ENCODE measurements around the gene CKS2. TPM values are rescaled to one million over a fixed set of nuclear protein-coding genes. Genes with fewer than 3 reads are reported as not detected.
"Not testable (repeated sequence)": the region's sequence is repeated elsewhere in the genome, so short reads cannot be mapped to it uniquely, and the experiment has no call there.

The CKS2 gene
- total RNA-seq, 2 experiments from 2014 or later = 229 to 232 TPM

GRCh38 chr9:89291741-89292140, 19.3 kb upstream of the CKS2 start:
- Mint-ChIP-seq H3K4me3 (no peak overlapping the region), H3K27ac (no peak overlapping the region), H3K4me1 (ENCODE audit: low read depth) (no peaks in the 10 kb centered on the region), H3K27me3 (no peaks in the 10 kb centered on the region), H3K9me3 (peaks cover 8% of the 10 kb centered on the region), H3K36me3 (peaks cover 2% of the 10 kb centered on the region)
- no peak for DNase-seq
- intact Hi-C loops (cut with micrococcal nuclease) = no loop called here
- POLR2A ChIA-PET = no interaction called here
- CTCF ChIA-PET = no interaction called here

DNA sequence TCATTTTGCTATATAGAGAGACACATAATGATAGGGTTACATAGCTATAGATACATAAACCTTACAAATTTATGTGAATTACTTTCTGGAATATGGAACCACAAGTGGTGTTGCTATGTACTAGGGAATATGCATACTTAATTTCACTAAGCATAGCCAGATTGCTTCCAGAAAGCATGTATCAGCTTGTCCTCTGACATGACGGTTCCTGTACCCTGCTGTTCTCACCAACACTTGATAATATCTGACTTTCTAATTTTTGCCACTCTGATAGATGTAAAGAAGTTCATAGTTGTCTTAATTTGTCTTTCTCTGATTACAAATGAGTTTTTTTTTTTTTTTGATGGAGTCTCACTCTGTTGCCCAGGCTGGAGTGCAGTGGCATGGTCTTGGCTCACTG, 18.0 kb upstream of the CKS2 start:
- H3K4me3 Mint-ChIP-seq = no peak overlapping the region

DNA sequence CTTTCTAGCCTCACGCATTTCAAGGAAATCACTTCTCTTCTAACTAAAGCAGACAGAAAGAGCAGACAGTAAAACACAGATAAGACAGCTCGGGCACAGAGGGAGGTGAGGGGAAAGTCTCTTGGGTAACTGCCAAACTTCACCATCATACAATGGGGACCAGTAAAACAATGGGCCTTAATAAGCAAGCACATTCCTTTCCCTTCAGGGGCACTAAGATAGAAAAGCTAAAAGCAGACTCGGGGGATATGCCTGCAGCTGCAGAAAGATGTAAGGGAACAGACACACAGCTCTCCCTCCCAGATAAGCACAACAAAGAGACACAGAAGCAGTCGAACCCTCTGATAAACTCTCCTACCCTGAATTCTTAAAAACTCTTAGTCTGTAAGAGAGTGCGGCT, 15.6 kb upstream of the CKS2 start:
- Mint-ChIP-seq H3K9me3 (peaks cover 8% of the 10 kb centered on the region), H3K27ac (no peak overlapping the region), H3K36me3 (peaks cover 2% of the 10 kb centered on the region), H3K4me1 (ENCODE audit: low read depth) (no peaks in the 10 kb centered on the region), H3K4me3 (no peak overlapping the region), H3K27me3 (no peaks in the 10 kb centered on the region)
- CTCF ChIA-PET = no interaction called here
- DNase-seq = no peak
- intact Hi-C loops (cut with micrococcal nuclease) = no loop called here
- POLR2A ChIA-PET = no interaction called here

More for the DNA sequence above, 18.0 kb upstream of the CKS2 start:
- H3K36me3 Mint-ChIP-seq = peaks cover 2% of the 10 kb centered on the region
- H3K9me3 Mint-ChIP-seq = peaks cover 8% of the 10 kb centered on the region
- no peak for DNase-seq
- intact Hi-C loops (cut with micrococcal nuclease) = no loop called here
- H3K4me1 Mint-ChIP-seq (ENCODE audit: low read depth) = no peaks in the 10 kb centered on the region
- H3K27ac Mint-ChIP-seq = no peak overlapping the region
- ChIA-PET POLR2A (no interaction called here), CTCF (no interaction called here)
- no peaks in the 10 kb centered on the region for H3K27me3 Mint-ChIP-seq

- CTCF ChIA-PET; intact Hi-C loops (cut with micrococcal nuclease); POLR2A ChIA-PET; H3K9me3 Mint-ChIP-seq; H3K4me3 Mint-ChIP-seq; H3K27ac Mint-ChIP-seq; H3K36me3 Mint-ChIP-seq; H3K4me1 Mint-ChIP-seq (ENCODE audit: low read depth); DNase-seq; H3K27me3 Mint-ChIP-seq: not testable (repeated sequence)
Measured at GRCh38 chr9:89301996-89302395, 9.0 kb upstream of the CKS2 start.

- POLR2A ChIA-PET = no interaction called here
- intact Hi-C loops (cut with micrococcal nuclease) = no loop called here
Measured at GRCh38 chr9:89304020-89304833, 6.8 kb upstream of the CKS2 start.

DNA sequence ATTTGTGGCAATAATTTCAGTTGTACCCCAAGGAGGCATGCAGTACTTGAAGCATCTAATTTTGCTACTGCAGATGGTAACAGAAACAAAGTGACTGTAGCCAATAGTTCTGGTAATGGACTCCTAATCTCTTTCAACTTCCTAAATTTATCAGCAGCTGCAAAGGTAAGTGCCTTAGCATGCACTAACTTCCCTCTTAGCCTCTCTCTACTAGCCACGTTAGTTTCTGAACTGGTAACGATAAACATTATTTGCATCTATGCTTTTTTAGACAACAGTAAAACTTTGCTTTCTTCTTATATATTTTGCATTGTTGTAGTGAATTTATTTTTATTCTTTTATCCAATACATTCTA, 6.2 kb upstream of the CKS2 start:
- Mint-ChIP-seq H3K4me1 (ENCODE audit: low read depth) (peaks cover 8% of the 10 kb centered on the region), H3K9me3 (no peaks in the 10 kb centered on the region)

More at GRCh38 chr9:89304020-89304833, 6.8 kb upstream of the CKS2 start:
- CTCF ChIA-PET = no interaction called here
- Mint-ChIP-seq H3K4me3 (no peak overlapping the region), H3K4me1 (ENCODE audit: low read depth) (peaks cover 7% of the 10 kb centered on the region), H3K27me3 (no peaks in the 10 kb centered on the region), H3K9me3 (no peaks in the 10 kb centered on the region), H3K27ac (no peak overlapping the region), H3K36me3 (peaks cover 9% of the 10 kb centered on the region)
- DNase-seq = no peak

DNA sequence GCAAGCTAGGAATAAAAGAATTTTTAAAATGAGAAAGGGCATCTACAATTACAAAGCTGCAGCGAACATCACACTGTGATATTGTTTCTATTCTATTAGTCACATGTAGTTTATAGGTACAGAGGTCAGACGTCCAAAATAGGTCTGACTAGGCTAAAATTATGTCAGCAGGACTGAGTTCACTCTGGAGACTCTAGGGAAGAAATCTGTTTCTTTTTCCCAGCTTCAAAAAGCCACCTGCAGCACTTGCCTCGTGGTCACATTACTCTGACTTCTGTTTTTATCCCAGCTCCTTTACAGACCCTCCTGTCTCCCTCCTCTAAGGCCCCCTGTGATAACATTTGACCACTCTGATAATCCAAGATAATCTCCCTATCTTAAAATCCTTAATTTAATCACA, 5.1 kb upstream of the CKS2 start:
- Mint-ChIP-seq H3K27ac (no peak overlapping the region), H3K36me3 (peaks cover 19% of the 10 kb centered on the region), H3K9me3 (no peaks in the 10 kb centered on the region), H3K27me3 (peaks cover 2% of the 10 kb centered on the region), H3K4me3 (no peak overlapping the region), H3K4me1 (ENCODE audit: low read depth) (peaks cover 10% of the 10 kb centered on the region)
- no peak for DNase-seq
- intact Hi-C loops (cut with micrococcal nuclease) = no loop called here
- ChIA-PET POLR2A (no interaction called here), CTCF (no interaction called here)

More for the DNA sequence above, 6.2 kb upstream of the CKS2 start:
- intact Hi-C loops (cut with micrococcal nuclease) = no loop called here
- CTCF ChIA-PET = no interaction called here
- no peak overlapping the region for H3K27ac Mint-ChIP-seq
- peaks cover 12% of the 10 kb centered on the region for H3K36me3 Mint-ChIP-seq
- no peak for DNase-seq
- H3K27me3 Mint-ChIP-seq = no peaks in the 10 kb centered on the region
- H3K4me3 Mint-ChIP-seq = no peak overlapping the region
- POLR2A ChIA-PET = no interaction called here

- Mint-ChIP-seq H3K36me3 (peaks cover 46% of the 10 kb centered on the region), H3K4me1 (ENCODE audit: low read depth) (peaks cover 28% of the 10 kb centered on the region), H3K4me3 (peak overlapping the region; percentile 94), H3K27ac (peak overlapping the region; percentile 98), H3K27me3 (peaks cover 2% of the 10 kb centered on the region), H3K9me3 (no peaks in the 10 kb centered on the region)
- no peak for DNase-seq
- intact Hi-C loops (cut with micrococcal nuclease) = no loop called here
- POLR2A ChIA-PET = no interaction called here
- CTCF ChIA-PET = interaction anchor here (1.9 kb wide), 1 partner anchor 30 kb away, joined by 6 read pairs; no protein-coding TSS in a partner anchor
Measured at GRCh38 chr9:89309166-89309565, 1.8 kb upstream of the CKS2 start.

DNA sequence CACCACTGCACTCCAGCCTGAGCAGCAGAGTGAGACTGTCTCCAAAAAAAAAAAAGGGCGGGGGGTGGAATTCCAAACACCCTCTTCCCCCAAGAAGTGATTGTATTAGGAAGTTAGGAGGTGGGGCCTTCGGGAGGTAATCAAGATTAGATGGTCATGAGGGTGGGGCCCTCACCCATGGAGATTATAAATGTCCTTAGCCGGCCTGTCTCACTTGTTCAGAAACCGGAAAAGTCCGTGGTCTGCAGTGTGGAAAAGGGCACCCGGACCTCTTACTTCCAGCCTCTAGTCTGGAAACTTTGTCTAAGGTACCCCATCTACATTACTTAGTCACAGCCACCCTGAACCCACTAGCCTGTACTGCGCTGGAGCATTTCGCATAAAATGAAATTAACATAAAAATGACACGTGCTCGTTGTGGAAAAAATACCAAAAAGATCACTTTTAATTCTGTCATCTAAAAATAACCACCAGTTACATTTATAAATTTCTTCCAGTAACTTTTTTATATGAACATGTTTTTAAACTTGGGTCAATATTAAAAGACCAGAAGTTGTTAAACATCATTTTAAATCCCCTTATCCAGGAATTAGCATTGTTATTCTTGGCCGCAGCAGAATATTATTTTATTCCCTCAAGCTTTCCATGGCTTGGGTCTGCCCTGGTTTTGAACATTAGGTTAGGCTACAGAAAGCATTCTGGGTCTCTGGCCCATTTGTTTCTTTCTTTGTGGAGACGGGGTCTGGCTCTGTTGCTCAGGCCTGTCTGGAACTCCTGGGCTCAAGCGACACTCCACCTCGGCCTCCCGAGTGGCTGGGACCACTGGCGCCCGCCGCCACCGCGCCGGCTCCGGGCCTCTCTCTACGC, 1.2 kb upstream of the CKS2 start:
- intact Hi-C loops (cut with micrococcal nuclease) = loop anchor here (1.0 kb wide), 1 partner anchor 8 kb away; the partner anchor contains the start of gene SECISBP2
- Mint-ChIP-seq H3K4me3 (peak overlapping the region; percentile 94), H3K27me3 (peaks cover 2% of the 10 kb centered on the region), H3K36me3 (peaks cover 52% of the 10 kb centered on the region), H3K4me1 (ENCODE audit: low read depth) (peaks cover 35% of the 10 kb centered on the region), H3K9me3 (no peaks in the 10 kb centered on the region), H3K27ac (peak overlapping the region; percentile 98)
- POLR2A ChIA-PET = interaction anchor here (0.6 to 1.3 kb wide), 6 partner anchors 9 to 219 kb away, joined by 3 to 4 read pairs (median 4); partner anchors contain the start of gene SECISBP2
- peak; percentile 20 for DNase-seq
- CTCF ChIA-PET = interaction anchor here (1.9 kb wide), 1 partner anchor 31 kb away, joined by 6 read pairs; no protein-coding TSS in a partner anchor

- peaks cover 66% of the 10 kb centered on the region for H3K36me3 Mint-ChIP-seq
- DNase-seq = no peak
- ChIA-PET CTCF (interaction anchor here (0.7 to 0.9 kb wide), 2 partner anchors 12 to 291 kb away, joined by 3 read pairs; no protein-coding TSS in a partner anchor), POLR2A (interaction anchor here (0.6 to 1.4 kb wide), 4 partner anchors 12 to 285 kb away, joined by 4 to 6 read pairs (median 4); no protein-coding TSS in a partner anchor)
- H3K4me3 Mint-ChIP-seq = peak overlapping the region; percentile 94
- intact Hi-C loops (cut with micrococcal nuclease) = no loop called here
- peaks cover 2% of the 10 kb centered on the region for H3K27me3 Mint-ChIP-seq
- peak overlapping the region; percentile 98 for H3K27ac Mint-ChIP-seq
- no peaks in the 10 kb centered on the region for H3K9me3 Mint-ChIP-seq
- H3K4me1 Mint-ChIP-seq (ENCODE audit: low read depth) = peaks cover 41% of the 10 kb centered on the region
Measured at GRCh38 chr9:89311346-89312221, 589 bp downstream of the CKS2 start.

GRCh38 chr9:89312222-89312571, 1.2 kb downstream of the CKS2 start:
- Mint-ChIP-seq H3K4me1 (ENCODE audit: low read depth) (peaks cover 45% of the 10 kb centered on the region), H3K36me3 (peaks cover 71% of the 10 kb centered on the region), H3K27ac (peak overlapping the region; percentile 71), H3K27me3 (peaks cover 2% of the 10 kb centered on the region), H3K4me3 (peak overlapping the region; percentile 94), H3K9me3 (no peaks in the 10 kb centered on the region)
- ChIA-PET CTCF (interaction anchor here (0.9 kb wide), 1 partner anchor 291 kb away, joined by 3 read pairs; no protein-coding TSS in a partner anchor), POLR2A (interaction anchor here (0.6 to 1.4 kb wide), 4 partner anchors 12 to 285 kb away, joined by 4 to 6 read pairs (median 4); no protein-coding TSS in a partner anchor)
- DNase-seq = no peak
- intact Hi-C loops (cut with micrococcal nuclease) = no loop called here

Data from activated CD4-positive, alpha-beta memory T cell treated with anti-CD3 and anti-CD28 coated beads for 36 hours (primary cell).